B cell (primary cell): ENCODE data around the gene TAPBPL. TPM values are rescaled to one million over a fixed set of nuclear protein-coding genes. Genes with fewer than 3 reads are reported as not detected.

Experiments
- ATAC-seq: fragments of 200-7000 bp; cut with Tn5 transposase; one replicate; pipeline ENCODE4 v1.10.0; 2021; ENCODE audit warnings: low read depth, mild to moderate bottlenecking, moderate number of reproducible peaks, moderate library complexity
- CTCF ChIA-PET: fragments of 350-600 bp; sonication (Branson Sonifier 250); formaldehyde crosslinking; loops from one replicate; lab custom pipeline; 2021; ENCODE audit warnings: antibody characterized with exemption, inconsistent platforms; lab: Charles Lee
- POLR2A ChIA-PET: fragments of 350-600 bp; sonication (Branson Sonifier 250); formaldehyde crosslinking; loops from one replicate; lab custom pipeline; 2021; ENCODE audit warnings: antibody characterized with exemption; lab: Charles Lee
- DNase-seq: peaks from one replicate; pipeline ENCODE4 v3.0.0; 2013
- H2AFZ ChIP-seq: 2 replicates; pipeline ENCODE4 v1.6.1; 2012; ENCODE audit warnings: mild to moderate bottlenecking, low read depth, low read length; ENCODE audit not compliant: insufficient read depth, poor library complexity, severe bottlenecking
- H3K27ac ChIP-seq, 2 donors: 1 replicate in 1 of 2; 2 replicates in 1 of 2; pipeline ENCODE4 v1.5.1; 2012 to 2013; ENCODE audit warnings: low read length in 2 of 2, mild to moderate bottlenecking in 2 of 2, moderate library complexity in 1 of 2
- H3K27me3 ChIP-seq, 4 experiments: fragments of 200-600 bp in 1 of 4; sonication (generic) in 1 of 4; replicated peaks in 1 of 4; 1 replicate in 2 of 4; 2 replicates in 2 of 4; pipeline versions ENCODE4 v1.6.1 to v1.7.0; 2013 to 2016; ENCODE audit warnings: low read length in 3 of 4, mild to moderate bottlenecking in 2 of 4, mixed read lengths in 1 of 4, moderate library complexity in 1 of 4; ENCODE audit not compliant: insufficient read depth in 4 of 4, control insufficient read depth in 3 of 4; ENCODE audit errors: control extremely low read depth in 1 of 4
- H3K36me3 ChIP-seq, 2 experiments: replicated peaks in 1 of 2; 1 replicate in 1 of 2; 2 replicates in 1 of 2; pipeline versions ENCODE4 v1.6.1 to v1.7.1; 2013; ENCODE audit warnings: low read length in 1 of 2; ENCODE audit not compliant: insufficient read depth in 2 of 2, control insufficient read depth in 1 of 2; ENCODE audit errors: control extremely low read depth in 1 of 2, extremely low read depth in 1 of 2
- H3K4me1 ChIP-seq, 2 donors: fragments of 200-600 bp in 1 of 2; sonication (generic) in 1 of 2; 1 replicate in 1 of 2; 2 replicates in 1 of 2; pipeline versions ENCODE4 v1.5.1 to v1.6.1; 2013 to 2017; ENCODE audit warnings: low read length in 2 of 2; ENCODE audit not compliant: control insufficient read depth in 2 of 2, insufficient read depth in 2 of 2
- H3K4me2 ChIP-seq: replicated peaks from 2 replicates; pipeline ENCODE3; 2012; ENCODE audit warnings: mild to moderate bottlenecking, low read depth, low read length; ENCODE audit not compliant: poor library complexity, severe bottlenecking
- H3K4me3 ChIP-seq, 5 experiments: fragments of 200-600 bp in 1 of 5; sonication (generic) in 1 of 5; 1 replicate in 3 of 5; 2 replicates in 2 of 5; pipeline versions ENCODE4 v1.5.1 to v1.7.0; 2011 to 2016; ENCODE audit warnings: low read length in 4 of 5, mild to moderate bottlenecking in 4 of 5, low read depth in 2 of 5, control low read depth in 1 of 5, moderate library complexity in 1 of 5; ENCODE audit not compliant: insufficient read depth in 1 of 5; ENCODE audit errors: control extremely low read depth in 1 of 5, extremely low read depth in 1 of 5
- H3K79me2 ChIP-seq: fragments of 200-600 bp; sonication (generic); one replicate; pipeline ENCODE4 v1.6.0; 2016; ENCODE audit warnings: low read length; ENCODE audit not compliant: control insufficient read depth, insufficient read depth
- H3K9ac ChIP-seq: fragments of 200-600 bp; sonication (generic); 2 replicates; pipeline ENCODE4 v1.6.1; 2017; ENCODE audit warnings: mild to moderate bottlenecking, low read length, moderate library complexity
- H3K9me3 ChIP-seq, 3 donors: one replicate each; pipeline versions ENCODE4 v1.6.1 to v1.7.1; 2013; ENCODE audit warnings: low read length in 2 of 3; ENCODE audit not compliant: control insufficient read depth in 2 of 3, insufficient read depth in 1 of 3; ENCODE audit errors: control extremely low read depth in 1 of 3
- H4K20me1 ChIP-seq: 2 replicates; pipeline ENCODE4 v1.6.0; 2012; ENCODE audit warnings: mild to moderate bottlenecking, low read length; ENCODE audit not compliant: insufficient read depth, control insufficient read depth, poor library complexity, severe bottlenecking
- H3K27ac Mint-ChIP-seq: one replicate; pipeline ENCODE4 v1.8.0; 2021; ENCODE audit warnings: mixed read lengths
- H3K27me3 Mint-ChIP-seq: one replicate; pipeline ENCODE4 v1.8.0; 2021; ENCODE audit warnings: mixed read lengths
- H3K4me1 Mint-ChIP-seq: one replicate; pipeline ENCODE4 v1.8.0; 2021; ENCODE audit warnings: mixed read lengths
- H3K4me3 Mint-ChIP-seq: one replicate; pipeline ENCODE4 v1.8.0; 2021; ENCODE audit warnings: mixed read lengths
- H3K9me3 Mint-ChIP-seq: one replicate; pipeline ENCODE4 v1.8.0; 2022; ENCODE audit warnings: mixed read lengths; ENCODE audit not compliant: insufficient read depth
- CTCF ChIP-seq: fragments of 200-600 bp; IDR thresholded peaks from one replicate; pipeline ENCODE4 v1.8.0; 2022; ENCODE audit warnings: antibody characterized with exemption, mild to moderate bottlenecking
- EZH2 ChIP-seq: IDR thresholded peaks from 2 replicates; pipeline ENCODE4 v1.6.1; 2012; ENCODE audit warnings: borderline replicate concordance, low read depth, mild to moderate bottlenecking, moderate library complexity, low read length; ENCODE audit not compliant: insufficient read depth, poor library complexity, severe bottlenecking
- WGBS: methylation state at CpG from one replicate; pipeline ENCODE4 v1.1.5; 2013; ENCODE audit warnings: missing lambda C conversion rate; ENCODE audit not compliant: insufficient coverage; 5-methylcytosine and 5-hydroxymethylcytosine counted together
- intact Hi-C: fragments of 100-400 bp; cut with micrococcal nuclease; formaldehyde crosslinking; loops from one replicate; pipeline ENCODE4 v1.10.0; 2022
- polyA plus RNA-seq: library from polyadenylated mRNA; depleted of rRNA; stranded (reverse); fragments of >200 nt; gene quantifications from 2 replicates; pipeline ENCODE4 v1.2.3, GENCODE V29; 2012
- total RNA-seq, 2 donors: library from RNA; stranded (reverse); fragments of 120-200 nt in 1 of 2; gene quantifications; 1 replicate in 1 of 2; 2 replicates in 1 of 2; pipeline versions ENCODE4 v1.2.3 to v1.2.4, GENCODE V29; 2013 to 2022

Gene TAPBPL
- total and polyA plus RNA-seq, 2 donors (not counting 1 experiment from before 2014, with no cell fraction given), result 80.5 to 103 TPM

- peaks cover 31% of the 10 kb centered on the region for H3K4me1 Mint-ChIP-seq
- H3K4me3 ChIP-seq, result peak overlapping the region; percentile 68 to 95 (median 81)
- peak; percentile 19 for ATAC-seq
Observed at GRCh38 chr12:6494258-6494743, 42.5 kb downstream of the TAPBPL start.

More at GRCh38 chr12:6494258-6494743, 42.5 kb downstream of the TAPBPL start:
- no peaks in the 10 kb centered on the region for H4K20me1 ChIP-seq
- intact Hi-C loops, result no loop called here
- ChIA-PET CTCF (interaction anchor here (1.1 to 3.4 kb wide), 3 partner anchors 40 to 70 kb away, joined by 3 to 24 read pairs (median 13); partner anchors contain the start of gene GAPDH), POLR2A (interaction anchor here (0.6 to 4.8 kb wide), 3 partner anchors 10 to 70 kb away, joined by 3 to 46 read pairs (median 4); partner anchors contain the start of gene VAMP1)
- peak overlapping the region; percentile 96 for H2AFZ ChIP-seq
- H3K4me2 ChIP-seq, result peak overlapping the region; percentile 89
- H3K36me3 ChIP-seq, result peaks cover 2 to 29% of the 10 kb centered on the region in 2 experiments
- 0% methylated on average over 4 of the region's 14 CpGs for WGBS
- H3K4me1 ChIP-seq, result peaks cover 22 to 27% of the 10 kb centered on the region in 2 donors
- H3K79me2 ChIP-seq, result peaks cover 25% of the 10 kb centered on the region
- H3K27me3 ChIP-seq, result no peaks in the 10 kb centered on the region
- peak overlapping the region; percentile 35 to 46 for H3K27ac ChIP-seq
- Mint-ChIP-seq H3K27me3 (no peaks in the 10 kb centered on the region), H3K9me3 (no peaks in the 10 kb centered on the region), H3K4me3 (peak overlapping the region; percentile 98), H3K27ac (peak overlapping the region; percentile 93)
- H3K9ac ChIP-seq, result peak overlapping the region; percentile 94
- no peak for DNase-seq
- H3K9me3 ChIP-seq, result no peaks in the 10 kb centered on the region
- TF ChIP-seq EZH2 (no peak), CTCF (no peak)
